HG02798 (cell line): ENCODE results near the gene IFNA8.
"Not testable (repeated sequence)": the region's sequence is repeated elsewhere in the genome, so short reads cannot be mapped to it uniquely, and the experiment has no call there.

Source experiments
- ATAC-seq: cut with Tn5 transposase; IDR thresholded peaks from one replicate; pipeline ENCODE4 v1.9.1; 2021; ENCODE audit warnings: mild to moderate bottlenecking; ENCODE audit not compliant: unreplicated experiment, poor library complexity

IFNA8 gene

GRCh38 chr9:21415493-21416267, 6.8 kb downstream of the IFNA8 start:
- no peak for ATAC-seq

- ATAC-seq = peak; percentile 43
Observed at GRCh38 chr9:21428235-21428634, 19.3 kb downstream of the IFNA8 start.

- ATAC-seq = no peak
Observed at GRCh38 chr9:21429191-21429590, 20.3 kb downstream of the IFNA8 start.

- ATAC-seq = peak; percentile 66
Observed at GRCh38 chr9:21432672-21433425, 23.9 kb downstream of the IFNA8 start.

GRCh38 chr9:21434202-21435014, 25.5 kb downstream of the IFNA8 start:
- ATAC-seq = no peak

- not testable (repeated sequence) for ATAC-seq
Observed at GRCh38 chr9:21435015-21435383, 26.1 kb downstream of the IFNA8 start.

GRCh38 chr9:21440139-21440538, 31.2 kb downstream of the IFNA8 start, which contains the start of gene IFNA1:
IFNA1 (plus strand) TSS chr9:21440439; CDS start chr9:21440508, 69 bp downstream.
- no peak for ATAC-seq

GRCh38 chr9:21443849-21444625, 35.1 kb downstream of the IFNA8 start:
- ATAC-seq = peak; percentile 86

GRCh38 chr9:21449312-21449711, 40.4 kb downstream of the IFNA8 start:
- not testable (repeated sequence) for ATAC-seq

GRCh38 chr9:21450733-21451394, 41.9 kb downstream of the IFNA8 start:
- no peak for ATAC-seq

GRCh38 chr9:21452681-21453080, 43.8 kb downstream of the IFNA8 start:
- ATAC-seq = no peak

- ATAC-seq = no peak
Observed at GRCh38 chr9:21454149-21454548, 45.2 kb downstream of the IFNA8 start.

GRCh38 chr9:21455320-21455719, 46.4 kb downstream of the IFNA8 start:
- peak; percentile 86 for ATAC-seq
